Ovary (tissue), 3 donors: Measurements from ENCODE around the gene ATAD2B.

Experiments
- CTCF ChIP-seq, 3 donors: fragments of 450-650 bp in 2 of 3; fragments of 200-600 bp in 1 of 3; IDR thresholded peaks; one replicate each; pipeline versions ENCODE4 v1.5.1 to v1.8.0; 2016 to 2022; ENCODE audit warnings: antibody characterized with exemption in 3 of 3, mild to moderate bottlenecking in 1 of 3
- POLR2A ChIP-seq: fragments of 450-650 bp; IDR thresholded peaks from one replicate; pipeline ENCODE4 v1.6.1; 2017; ENCODE audit warnings: antibody characterized with exemption, mild to moderate bottlenecking, moderate library complexity
- donor health status: DM: no; HTN: no; CAD: no.

GRCh38 chr2:23838581-23838980, 88.3 kb downstream of the ATAD2B start:
- no peak for TF ChIP-seq CTCF (IDR thresholded peaks at IDR 0.05)
- no peak for TF ChIP-seq POLR2A
